Superior temporal gyrus (tissue), 1 donor: ENCODE data around the gene CCDC92B.
"Not testable (repeated sequence)": the region's sequence is repeated elsewhere in the genome, so short reads cannot be mapped to it uniquely, and the experiment has no call there.

Experiments used
- DNase-seq: peaks from one replicate; pipeline ENCODE4 v3.0.0-alpha.2; 2016; ENCODE audit errors: extremely low spot score

Gene CCDC92B

GRCh38 chr17:2703606-2704005 lies 45.8 kb downstream of the CCDC92B start:
- no peak for DNase-seq

DNA sequence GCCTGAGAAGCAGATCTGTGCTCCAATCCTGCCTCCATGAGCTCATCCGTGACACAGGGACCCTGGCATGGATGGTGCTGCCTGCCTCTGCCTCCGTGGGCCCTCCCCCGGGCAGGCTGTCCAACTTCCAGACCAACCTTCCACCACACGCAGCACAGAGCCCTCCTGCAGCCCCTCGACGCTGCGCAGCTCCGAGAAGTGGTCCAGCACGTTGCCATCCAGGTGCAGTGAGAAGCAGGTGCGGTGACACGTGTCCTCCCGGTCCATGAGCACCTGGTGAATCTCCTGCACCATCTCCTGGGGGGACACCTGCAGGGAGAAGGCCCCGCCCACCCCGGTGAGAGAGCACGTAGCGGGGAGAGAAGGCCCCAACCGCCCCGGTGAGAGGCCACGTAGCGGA lies 46.3 kb downstream of the CCDC92B start:
- no peak for DNase-seq

DNA sequence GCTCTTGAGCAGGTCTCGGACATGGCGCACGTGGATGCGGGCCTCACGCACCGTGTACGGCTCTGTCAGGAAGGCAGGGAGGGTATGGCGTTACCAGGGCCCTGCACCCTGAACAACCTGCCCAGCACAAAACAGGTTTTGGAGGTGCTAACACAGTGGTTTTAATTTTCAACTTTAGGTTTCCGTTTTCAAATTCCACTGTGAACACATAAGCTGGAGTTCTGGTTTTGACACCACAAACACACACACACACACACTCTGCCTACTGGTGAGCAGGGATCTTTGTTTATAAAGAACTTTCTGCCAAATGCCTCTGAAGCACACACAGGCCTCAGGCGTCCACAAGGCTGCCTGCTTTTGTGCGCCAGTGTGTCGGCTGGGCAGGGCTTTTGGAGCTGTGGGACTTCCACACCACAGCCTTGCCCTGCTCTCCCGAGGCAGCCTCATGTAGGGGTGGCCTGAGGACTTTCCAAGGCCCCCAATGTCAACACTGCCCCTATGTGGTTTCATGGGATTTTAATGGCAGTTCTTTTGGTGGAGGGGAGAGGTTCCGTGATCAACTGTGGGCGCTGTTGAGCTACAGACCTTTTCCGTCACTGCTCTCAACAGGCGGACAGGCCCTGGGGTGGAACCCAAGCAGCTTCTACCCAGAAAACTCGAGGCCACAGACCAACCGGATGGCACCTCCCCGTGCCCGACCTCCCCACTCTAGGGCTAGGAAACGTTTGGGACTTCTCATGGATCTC lies 47.3 kb downstream of the CCDC92B start:
- no peak for DNase-seq

DNA sequence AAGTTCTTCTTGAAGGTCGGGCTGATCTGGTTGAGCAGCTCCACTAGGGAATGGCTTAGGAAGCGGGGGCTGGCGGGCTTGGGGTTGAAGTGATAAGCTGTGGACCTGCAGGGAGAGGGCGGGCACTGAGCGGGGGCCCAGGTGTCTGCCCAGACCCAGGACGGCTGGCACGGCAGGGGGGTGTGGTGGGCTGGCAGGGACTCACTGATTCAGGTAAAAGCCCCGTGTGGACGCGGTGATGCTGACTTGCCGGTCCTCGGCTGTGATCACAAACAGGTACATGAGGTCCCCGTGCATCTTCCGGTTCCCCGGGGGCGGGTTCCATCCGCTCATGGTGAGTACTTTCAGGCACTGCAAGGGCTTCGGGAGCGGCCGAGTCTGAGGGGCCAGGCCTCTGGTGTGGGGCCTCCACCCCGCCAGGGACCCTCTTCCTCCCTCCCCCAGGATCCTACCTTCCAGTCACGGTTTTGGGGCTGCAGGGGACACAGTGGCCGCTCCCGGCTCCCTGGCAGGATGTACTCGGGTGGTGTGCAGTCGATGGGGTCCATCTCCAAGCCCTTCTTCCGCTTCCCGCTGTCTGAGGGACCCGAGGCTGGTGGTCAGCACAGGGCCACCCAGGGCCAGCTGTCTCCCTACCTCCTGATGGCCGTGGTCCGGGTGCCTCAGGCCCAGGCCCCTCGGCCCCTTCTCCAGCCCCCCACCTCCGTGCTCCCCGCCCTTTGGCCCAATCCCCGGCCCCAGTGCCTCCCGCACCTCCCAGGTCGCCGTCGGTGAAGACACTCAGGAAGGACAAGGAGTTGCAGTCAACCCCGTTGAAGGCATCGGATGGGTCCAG lies 48.1 kb downstream of the CCDC92B start:
- no peak for DNase-seq

DNA sequence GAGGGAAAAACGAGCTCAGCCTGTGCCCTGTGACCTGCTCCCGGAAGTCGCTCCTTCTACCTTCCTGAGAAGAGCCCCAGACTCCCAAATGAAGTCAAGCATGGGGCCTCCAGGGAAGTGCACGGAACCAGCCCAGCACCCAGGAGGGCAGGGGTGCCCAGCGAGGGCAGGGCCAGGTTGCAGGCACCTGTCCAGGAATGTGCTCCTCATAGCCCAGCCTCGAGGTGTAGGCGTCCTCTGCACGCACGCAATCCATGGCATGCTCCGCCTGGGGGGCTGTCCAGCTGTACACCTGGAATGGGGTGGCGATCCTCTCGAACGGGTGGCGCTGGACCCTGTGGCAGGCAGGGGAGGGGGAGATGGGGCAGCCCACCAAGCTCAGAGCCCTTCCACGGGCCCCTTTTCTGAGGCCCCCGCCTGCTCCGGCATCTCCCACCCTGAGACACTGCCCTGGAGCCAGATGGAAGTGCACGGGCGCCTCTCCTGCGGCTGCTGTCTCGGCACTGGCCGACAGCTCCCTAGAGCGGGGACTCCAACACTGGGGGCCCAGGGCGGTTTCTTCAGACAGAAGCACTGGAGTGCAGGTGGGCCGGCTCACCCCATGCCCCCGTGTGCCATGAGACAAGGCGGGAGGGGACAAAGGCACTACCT lies 48.8 kb downstream of the CCDC92B start:
- DNase-seq: no peak

DNA sequence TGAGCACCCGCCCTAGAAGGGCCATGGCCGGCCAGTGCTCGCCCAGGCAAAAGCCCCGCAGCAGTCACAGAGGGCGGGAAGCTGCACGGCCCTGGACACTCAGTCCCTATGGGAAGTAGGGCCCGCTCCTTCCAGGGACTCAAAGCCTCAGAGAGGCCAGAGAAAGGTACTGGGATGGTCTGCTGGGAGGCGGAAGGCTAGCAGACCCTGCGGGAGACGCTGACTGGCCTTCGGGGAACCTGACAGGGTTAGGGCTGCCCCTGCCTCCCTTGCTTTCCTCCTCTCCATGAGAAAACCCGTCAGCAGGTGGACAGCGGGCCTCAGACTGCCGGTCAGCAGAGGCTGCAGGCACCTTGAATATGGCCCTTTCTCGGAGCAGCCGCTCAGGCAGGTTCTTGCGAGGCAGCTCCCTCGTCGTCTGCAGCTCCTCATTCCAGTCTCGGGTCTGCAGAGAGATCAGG lies 49.4 kb downstream of the CCDC92B start:
- DNase-seq: no peak

DNA sequence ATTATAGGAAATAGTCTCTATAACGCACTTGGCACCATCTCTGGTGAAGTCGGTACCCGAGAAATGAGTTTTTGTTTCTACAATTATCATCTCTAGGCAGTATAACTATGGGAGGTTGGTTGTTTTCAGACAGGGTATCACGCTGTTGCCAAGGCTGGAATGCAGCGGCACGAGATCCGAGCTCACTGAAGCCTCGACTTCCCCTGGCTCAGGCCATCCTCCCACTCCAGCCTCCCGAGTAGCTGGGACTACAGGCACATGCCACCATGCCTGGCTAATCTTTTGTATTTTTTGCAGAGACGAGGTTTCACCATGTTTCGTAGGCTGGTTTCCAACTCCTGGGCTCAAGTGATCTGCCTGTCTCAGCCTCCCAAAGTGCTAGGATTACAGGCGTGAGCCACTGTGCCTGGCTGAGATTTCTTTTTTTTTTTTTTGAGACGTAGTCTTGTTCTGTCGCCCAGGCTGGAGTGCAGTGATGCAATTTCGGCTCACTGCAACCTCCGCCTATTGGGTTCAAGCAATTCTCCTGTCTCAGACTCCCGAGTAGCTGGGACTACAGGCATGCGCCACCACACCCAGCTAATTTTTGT lies 50.1 kb downstream of the CCDC92B start:
- DNase-seq: not testable (repeated sequence)

GRCh38 chr17:2697611-2698162 lies 51.8 kb downstream of the CCDC92B start:
- DNase-seq: no peak

DNA sequence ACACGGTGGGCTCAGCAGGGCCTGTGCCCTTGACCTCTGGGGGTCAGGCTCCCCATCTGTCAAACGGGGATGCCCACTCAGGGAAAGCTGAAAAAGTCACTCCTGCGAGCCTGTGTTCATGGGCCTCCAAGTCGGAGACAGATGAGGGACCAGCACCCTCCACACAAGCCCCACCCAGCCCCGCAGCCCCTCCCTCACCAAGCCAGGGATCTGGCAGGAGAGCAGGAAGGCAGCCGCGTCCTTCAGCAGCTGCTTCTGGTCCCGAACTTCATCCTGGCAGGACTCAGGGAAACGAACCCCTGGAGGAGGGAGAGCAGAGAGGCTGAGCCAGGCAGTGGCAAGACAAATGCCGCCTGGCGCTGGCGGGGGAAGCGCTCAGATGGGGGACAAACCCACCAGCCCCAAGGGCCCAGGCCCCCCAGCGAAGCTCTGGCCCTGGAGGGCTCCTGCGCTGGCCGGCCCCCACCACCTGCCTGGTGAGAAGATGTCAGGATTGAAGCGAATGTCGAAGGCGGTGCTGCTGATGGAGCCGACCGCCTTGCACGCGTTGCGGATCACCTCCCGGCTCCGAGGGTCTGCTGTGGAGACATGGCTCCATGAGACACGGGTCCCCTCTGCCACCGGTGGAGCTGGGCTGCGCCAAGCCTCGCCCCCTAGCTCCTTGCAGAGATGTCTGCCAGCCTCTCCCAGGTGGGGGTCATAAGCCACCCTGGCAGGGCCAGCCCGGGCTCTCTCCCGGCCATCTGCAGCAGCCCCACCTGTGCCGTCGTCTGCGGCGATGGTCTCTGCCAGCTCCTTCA lies 53.3 kb downstream of the CCDC92B start:
- DNase-seq: no peak

DNA sequence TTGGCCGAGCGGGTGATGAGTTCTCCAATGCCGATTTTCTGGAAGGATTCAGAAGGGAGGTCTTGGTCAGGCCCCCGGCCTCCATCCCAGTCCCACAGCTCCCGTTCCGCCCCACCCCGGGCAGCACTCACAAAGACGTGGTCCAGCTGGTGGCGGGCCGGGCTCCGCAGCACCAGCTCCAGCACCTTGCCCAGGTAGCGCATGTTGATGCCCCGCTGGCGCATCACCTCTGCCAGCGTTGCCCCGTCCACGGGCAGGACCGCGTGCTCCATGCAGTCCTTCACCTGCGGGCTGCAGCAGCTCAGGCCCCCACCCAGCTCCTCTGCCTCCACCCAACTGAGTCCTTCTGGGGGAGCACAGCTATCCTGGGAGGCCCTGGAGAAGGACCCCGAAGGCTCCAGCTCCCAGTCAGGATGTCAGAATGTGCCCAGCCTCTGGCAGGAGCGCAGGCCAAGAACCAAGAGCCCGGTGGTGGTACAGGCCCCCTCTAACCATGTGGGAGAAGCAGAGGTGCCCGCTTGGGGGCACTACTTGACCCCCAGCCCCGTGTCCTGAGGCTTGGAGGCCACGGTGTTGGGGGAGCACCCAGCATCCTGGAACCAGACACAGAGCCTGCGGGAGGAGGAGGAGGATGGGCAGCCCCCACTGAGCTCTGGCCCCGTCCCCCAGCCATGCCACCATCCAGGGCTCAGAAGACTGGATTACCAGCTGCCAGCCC lies 54.0 kb downstream of the CCDC92B start:
- DNase-seq: no peak

GRCh38 chr17:2694381-2695242 lies 54.8 kb downstream of the CCDC92B start:
- DNase-seq: no peak

GRCh38 chr17:2693561-2694380 lies 55.7 kb downstream of the CCDC92B start:
- DNase-seq: no peak

GRCh38 chr17:2692781-2693135 lies 56.7 kb downstream of the CCDC92B start:
- no peak for DNase-seq

DNA sequence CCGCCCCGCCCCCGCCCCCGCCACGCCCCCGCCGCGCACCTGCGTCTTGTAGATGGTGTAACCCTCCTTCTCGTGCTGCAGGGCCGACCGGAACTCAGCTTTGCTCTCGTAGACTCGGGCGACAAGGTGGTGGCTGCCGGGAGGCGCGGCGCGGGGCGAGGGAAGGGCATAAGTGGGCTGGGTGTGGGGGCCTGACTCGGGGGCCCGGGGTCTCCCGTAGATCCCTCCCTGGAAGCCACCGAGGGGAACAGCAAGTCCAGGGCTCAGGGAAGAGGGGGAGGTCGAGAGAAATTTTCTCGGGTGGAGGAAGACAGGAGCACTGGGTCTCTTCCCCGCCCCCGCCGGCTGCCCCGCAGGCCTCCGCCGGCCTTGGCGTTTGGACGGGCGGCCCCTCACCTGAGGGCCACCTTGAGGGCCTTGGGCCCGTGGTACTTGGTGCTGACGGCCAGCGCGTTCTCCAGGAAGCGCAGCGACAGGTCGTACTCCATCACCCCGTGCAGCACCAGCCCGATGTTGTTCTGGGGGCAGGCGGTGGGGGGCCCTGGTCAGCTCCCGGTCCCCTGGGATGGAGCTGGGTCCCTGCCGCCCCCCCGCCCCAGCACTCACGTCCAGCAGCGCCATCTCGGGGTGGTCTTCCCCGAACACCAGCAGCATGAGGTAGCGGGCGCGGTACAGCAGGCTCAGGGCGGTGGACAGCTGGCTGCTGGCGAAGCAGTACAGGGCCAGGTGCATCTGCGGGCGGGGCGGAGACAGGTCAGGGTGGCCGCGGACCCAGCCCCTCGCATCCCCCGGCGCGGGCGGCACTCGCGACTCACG lies 57.3 kb downstream of the CCDC92B start:
- no peak for DNase-seq

DNA sequence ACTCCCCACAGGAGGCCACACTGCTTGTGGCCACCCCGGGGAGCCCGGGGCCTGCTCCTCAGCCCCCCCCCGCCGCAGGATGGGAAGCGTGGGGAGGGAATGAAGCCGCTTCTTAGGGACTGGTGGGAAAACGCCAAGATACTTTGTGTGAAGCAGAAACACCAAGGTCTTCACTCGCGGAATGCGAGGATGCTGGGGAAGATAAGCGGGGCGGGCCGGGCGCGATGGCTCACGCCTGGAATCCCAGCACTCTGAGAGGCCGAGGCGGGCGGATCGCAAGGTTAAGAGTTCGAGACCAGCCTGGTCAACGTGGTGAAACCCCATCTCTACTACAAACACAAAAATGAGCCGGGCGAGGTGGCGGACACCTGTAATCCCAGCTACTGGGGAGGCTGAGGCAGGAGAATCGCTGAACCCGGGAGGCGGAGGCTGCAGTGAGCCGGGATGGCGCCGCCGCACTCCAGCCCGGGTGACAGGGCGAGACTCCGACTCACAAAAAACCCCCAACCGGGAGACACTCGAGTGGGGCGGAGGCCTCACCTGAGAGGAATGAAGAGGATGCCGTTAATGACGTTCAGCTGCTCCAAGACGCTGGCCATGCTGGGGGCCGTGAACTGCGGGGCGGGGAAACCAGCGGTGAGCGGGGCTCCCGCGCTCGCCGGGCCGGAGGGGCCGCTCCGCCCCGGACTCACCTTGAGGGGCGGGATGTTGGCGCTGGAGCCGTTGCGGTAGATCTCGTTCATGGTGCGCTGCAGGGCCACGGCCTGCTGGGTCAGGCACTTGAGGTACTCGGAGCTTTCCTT lies 58.2 kb downstream of the CCDC92B start:
- no peak for DNase-seq

DNA sequence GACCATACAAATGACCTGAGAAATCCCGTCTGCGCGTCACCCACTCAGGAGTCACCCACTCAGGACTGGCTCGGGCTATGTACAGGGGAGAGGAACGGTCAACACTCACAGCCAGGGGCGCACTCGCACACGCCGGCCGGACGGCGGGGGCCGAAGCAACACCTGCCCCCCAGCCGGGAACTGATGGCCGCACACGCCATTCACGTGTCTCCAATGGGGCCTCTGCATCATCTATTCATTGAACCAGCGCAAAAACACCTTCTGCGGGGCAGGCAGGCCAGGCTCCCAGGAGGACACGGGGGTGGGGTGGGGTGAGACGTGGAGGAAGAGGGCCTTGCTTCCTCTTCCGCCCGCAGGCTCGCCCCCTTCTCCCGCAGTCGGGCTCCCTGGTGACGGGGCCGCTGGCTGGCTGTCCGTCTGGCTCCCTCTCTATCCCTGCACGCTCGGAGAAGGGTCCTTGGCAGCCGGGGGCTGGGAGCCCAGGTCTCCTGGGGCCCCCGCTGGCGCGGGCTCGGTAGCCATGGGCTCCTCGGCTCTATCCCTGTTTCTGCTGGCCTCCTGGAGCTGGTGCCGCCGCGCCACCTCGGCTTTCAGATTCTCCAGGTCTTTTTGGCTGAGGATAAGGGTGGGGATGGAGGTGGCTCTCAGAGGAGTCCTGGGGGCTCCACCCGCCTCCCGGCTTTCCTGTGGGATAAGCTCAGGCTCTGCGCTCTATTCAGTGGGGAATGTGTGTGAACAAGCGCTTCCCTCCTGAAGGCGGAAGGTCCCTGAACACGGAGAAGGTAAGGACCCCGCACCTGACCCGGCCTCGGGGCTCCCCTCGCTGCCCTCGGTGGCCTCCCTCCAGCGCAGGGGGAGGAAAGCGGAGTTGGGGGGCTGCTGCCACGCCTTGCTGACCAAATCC lies 59.0 kb downstream of the CCDC92B start:
- no peak for DNase-seq
